Measurements from ENCODE around the gene AMMECR1L.
"Not testable (repeated sequence)": the region's sequence is repeated elsewhere in the genome, so short reads cannot be mapped to it uniquely, and the experiment has no call there.

AMMECR1L gene

DNA sequence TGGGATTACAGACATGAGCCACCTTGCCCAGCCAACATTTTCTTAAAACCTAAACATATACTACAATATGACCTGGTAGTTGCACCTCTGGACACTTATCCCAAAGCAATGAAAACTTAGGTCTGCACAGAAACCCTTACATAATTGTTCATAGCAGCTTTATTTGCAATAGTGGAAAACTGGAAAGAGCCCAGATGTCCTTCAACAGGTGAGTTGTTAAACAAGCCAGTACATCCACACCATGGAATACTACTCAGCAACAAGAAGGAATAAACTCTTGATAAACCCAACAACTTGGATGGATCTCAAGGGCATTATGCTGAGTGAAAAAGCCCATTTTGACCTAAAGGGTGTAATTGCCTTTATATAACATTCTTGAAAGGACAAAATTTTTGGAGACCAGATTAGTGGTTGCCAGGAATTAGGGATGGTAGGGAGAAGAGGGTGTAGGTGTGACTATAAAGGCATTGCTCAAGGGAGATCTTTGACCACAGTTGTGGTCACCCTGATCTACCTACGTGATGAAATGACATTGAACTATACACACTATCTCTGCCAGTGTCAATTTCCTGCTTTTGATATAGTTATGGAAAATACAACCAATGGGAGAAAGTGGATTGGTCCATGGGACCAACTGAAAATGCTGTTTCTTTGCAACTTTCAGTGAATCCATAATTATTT lies 11.9 kb upstream of the AMMECR1L start:
- no peaks in the 10 kb centered on the region for H3K36me3 Mint-ChIP-seq (ENCODE audit: low read depth)
- no peaks in the 10 kb centered on the region for H3K4me1 Mint-ChIP-seq (ENCODE audit: low read depth)
- no peak overlapping the region for H3K4me3 Mint-ChIP-seq
- no peaks in the 10 kb centered on the region for H3K27me3 Mint-ChIP-seq (ENCODE audit: low read depth)
- no peak overlapping the region for H3K27ac Mint-ChIP-seq
- no peaks in the 10 kb centered on the region for H3K9me3 Mint-ChIP-seq

- Mint-ChIP-seq H3K27me3 (ENCODE audit: low read depth) (no peaks in the 10 kb centered on the region), H3K4me1 (ENCODE audit: low read depth) (peaks cover 4% of the 10 kb centered on the region), H3K27ac (no peak overlapping the region), H3K36me3 (ENCODE audit: low read depth) (no peaks in the 10 kb centered on the region), H3K4me3 (no peak overlapping the region), H3K9me3 (no peaks in the 10 kb centered on the region)
These were observed 7.7 kb upstream of the AMMECR1L start for GRCh38 chr2:127893494-127893893.

DNA sequence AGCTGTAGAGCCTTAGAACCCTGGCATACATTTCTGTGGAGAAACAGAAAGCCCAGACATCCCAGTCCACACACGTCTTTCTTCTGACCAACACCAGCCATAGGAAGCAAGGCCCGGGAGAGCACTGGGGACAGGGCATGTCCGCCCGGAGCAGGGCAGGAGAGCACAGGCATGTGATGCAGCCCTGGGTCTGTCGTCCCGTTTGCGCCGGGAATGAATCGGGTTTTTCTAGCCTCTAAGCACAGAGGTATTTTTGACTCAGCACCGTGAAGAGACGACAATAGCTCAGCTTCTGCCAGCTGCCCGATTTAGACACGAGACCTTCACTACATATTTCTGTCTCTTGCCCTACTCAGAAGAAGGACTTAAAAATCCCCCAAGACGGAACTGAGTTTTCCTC lies 7.3 kb upstream of the AMMECR1L start:
- Mint-ChIP-seq H3K27ac (no peak overlapping the region), H3K4me3 (no peak overlapping the region), H3K4me1 (ENCODE audit: low read depth) (peaks cover 4% of the 10 kb centered on the region), H3K9me3 (no peaks in the 10 kb centered on the region), H3K36me3 (ENCODE audit: low read depth) (no peaks in the 10 kb centered on the region), H3K27me3 (ENCODE audit: low read depth) (no peaks in the 10 kb centered on the region)

DNA sequence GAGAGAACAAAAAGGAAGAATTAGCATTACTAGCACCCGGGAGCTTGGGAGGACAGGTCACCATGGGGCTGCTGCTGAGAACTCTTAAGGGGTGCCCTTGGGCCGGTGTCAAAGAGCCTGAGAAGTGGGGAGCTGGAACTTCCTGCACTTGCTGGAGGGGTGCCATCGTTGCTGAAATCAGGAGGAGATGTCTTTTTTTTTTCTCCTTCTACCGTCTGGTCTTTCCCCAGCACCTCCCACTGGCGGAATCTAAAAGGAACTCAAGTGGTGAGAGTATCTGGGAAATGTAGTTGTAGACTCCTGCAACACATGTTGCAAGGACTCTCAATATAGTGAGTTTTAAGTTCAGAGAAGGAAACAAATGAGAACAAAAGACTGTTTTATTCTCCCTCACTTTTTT lies 6.1 kb upstream of the AMMECR1L start:
- Mint-ChIP-seq H3K9me3 (no peaks in the 10 kb centered on the region), H3K27me3 (ENCODE audit: low read depth) (no peaks in the 10 kb centered on the region), H3K4me1 (ENCODE audit: low read depth) (peaks cover 10% of the 10 kb centered on the region), H3K27ac (no peak overlapping the region), H3K4me3 (no peak overlapping the region), H3K36me3 (ENCODE audit: low read depth) (no peaks in the 10 kb centered on the region)

DNA sequence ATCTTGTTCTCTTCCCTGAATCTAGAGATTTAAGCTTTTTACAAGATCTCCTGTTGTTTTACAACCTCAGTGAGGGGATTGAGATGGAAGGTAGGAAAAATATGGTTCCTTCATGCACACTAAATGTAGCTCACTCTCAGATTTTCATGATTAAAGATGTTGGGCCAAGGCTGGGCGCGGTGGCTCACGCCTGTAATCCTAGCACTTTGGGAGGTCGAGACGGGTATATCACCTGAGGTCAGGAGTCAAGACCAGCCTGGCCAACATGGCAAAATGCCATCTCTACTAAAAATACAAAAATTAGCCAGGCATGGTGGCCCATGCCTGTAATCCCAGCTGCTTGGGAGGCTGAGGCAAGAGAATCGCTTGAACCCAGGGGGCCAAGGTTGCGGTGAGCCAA lies 5.0 kb upstream of the AMMECR1L start:
- H3K9me3 Mint-ChIP-seq; H3K27me3 Mint-ChIP-seq (ENCODE audit: low read depth); H3K27ac Mint-ChIP-seq; H3K4me3 Mint-ChIP-seq; H3K4me1 Mint-ChIP-seq (ENCODE audit: low read depth); H3K36me3 Mint-ChIP-seq (ENCODE audit: low read depth): not testable (repeated sequence)

- H3K9me3 Mint-ChIP-seq, result no peaks in the 10 kb centered on the region
- H3K4me1 Mint-ChIP-seq (ENCODE audit: low read depth), result peaks cover 23% of the 10 kb centered on the region
- H3K4me3 Mint-ChIP-seq, result no peak overlapping the region
- no peaks in the 10 kb centered on the region for H3K27me3 Mint-ChIP-seq (ENCODE audit: low read depth)
- H3K27ac Mint-ChIP-seq, result no peak overlapping the region
- H3K36me3 Mint-ChIP-seq (ENCODE audit: low read depth), result peaks cover 10% of the 10 kb centered on the region
These were observed 3.0 kb upstream of the AMMECR1L start for GRCh38 chr2:127888772-127889171.

DNA sequence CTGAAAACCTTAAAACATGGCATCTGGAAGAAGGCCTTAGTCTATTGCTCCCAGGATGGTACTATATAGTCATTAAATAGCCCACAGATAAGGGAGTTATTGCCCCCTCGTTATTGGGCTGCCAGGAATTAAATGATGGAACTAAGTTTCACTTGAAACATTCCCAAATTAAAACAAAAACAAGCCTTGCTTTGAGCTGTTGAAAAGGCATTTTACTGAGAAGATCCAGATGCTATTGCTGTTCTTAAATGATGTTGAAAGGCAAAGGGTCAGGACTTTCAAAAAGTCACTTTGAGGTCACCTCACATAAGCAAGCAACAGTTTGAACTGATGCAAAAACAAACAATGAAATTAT lies 2.0 kb upstream of the AMMECR1L start:
- Mint-ChIP-seq H3K27ac (no peak overlapping the region), H3K4me3 (no peak overlapping the region)

DNA sequence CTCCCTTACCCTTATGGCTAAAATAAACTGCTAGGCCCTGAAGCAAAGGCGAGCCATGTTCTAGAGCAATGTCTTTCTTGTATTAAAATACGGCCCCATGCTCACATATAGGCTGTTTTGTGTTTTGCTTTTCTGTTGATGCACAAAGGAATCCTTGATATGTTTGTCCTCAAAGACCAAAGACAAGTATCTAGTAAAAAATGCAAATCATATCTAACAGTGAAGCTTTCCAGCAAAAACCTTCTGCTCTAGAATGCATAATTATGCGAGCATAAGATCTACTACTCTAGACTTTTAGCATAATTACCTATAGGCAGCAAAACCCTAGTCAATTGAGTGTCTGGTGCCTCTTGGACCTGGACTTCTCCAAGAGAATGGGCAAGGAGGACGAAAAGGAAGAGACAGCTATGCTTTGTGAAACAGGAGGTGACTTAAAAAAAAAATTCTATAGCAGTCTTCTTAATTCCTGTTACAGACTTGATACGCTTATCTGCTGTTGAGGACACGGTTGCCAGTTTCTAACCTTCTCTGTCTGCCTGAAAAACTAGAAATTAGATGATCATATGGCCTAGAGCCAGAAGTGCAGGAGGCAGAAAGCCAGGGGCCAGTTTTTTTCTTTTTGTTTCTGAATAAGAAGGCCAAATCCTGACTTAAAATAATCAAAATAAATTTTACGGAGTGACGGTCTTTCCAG lies 1.5 kb upstream of the AMMECR1L start:
- H3K36me3 Mint-ChIP-seq (ENCODE audit: low read depth), result peaks cover 19% of the 10 kb centered on the region
- no peaks in the 10 kb centered on the region for H3K9me3 Mint-ChIP-seq
- peak overlapping the region; percentile 88 for H3K4me3 Mint-ChIP-seq
- H3K27me3 Mint-ChIP-seq (ENCODE audit: low read depth), result no peaks in the 10 kb centered on the region
- H3K4me1 Mint-ChIP-seq (ENCODE audit: low read depth), result peaks cover 28% of the 10 kb centered on the region
- peak overlapping the region; percentile 80 for H3K27ac Mint-ChIP-seq

More for the DNA sequence above, 2.0 kb upstream of the AMMECR1L start:
- H3K4me1 Mint-ChIP-seq (ENCODE audit: low read depth), result peaks cover 27% of the 10 kb centered on the region
- no peaks in the 10 kb centered on the region for H3K27me3 Mint-ChIP-seq (ENCODE audit: low read depth)
- H3K36me3 Mint-ChIP-seq (ENCODE audit: low read depth), result peaks cover 15% of the 10 kb centered on the region
- H3K9me3 Mint-ChIP-seq, result no peaks in the 10 kb centered on the region

DNA sequence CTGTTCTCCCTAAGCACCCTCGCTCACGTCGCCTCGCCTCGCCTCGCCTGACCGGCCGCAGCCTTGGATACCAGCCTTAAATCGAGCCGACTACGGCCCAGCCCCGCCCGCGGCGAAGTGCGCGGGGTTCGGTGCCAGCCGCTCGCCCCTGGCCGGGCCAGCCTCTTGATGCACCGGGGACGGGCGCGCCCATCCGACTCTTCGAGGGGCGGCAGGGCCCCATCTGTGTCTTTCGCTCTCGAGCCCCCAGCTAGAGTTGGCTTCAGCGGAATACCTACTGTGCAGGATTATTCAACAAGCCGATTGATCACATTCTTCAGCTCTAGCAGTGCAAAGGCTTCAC lies 808 bp upstream of the AMMECR1L start:
- peaks cover 28% of the 10 kb centered on the region for H3K4me1 Mint-ChIP-seq (ENCODE audit: low read depth)

GRCh38 chr2:127884861-127885740 lies 655 bp downstream of the AMMECR1L start:
- H3K27me3 Mint-ChIP-seq (ENCODE audit: low read depth), result not testable (repeated sequence)
- peaks cover 25% of the 10 kb centered on the region for H3K4me1 Mint-ChIP-seq (ENCODE audit: low read depth)
- H3K27ac Mint-ChIP-seq, result peak overlapping the region; percentile 90

More for the DNA sequence above, 808 bp upstream of the AMMECR1L start:
- not testable (repeated sequence) for H3K9me3 Mint-ChIP-seq; H3K27me3 Mint-ChIP-seq (ENCODE audit: low read depth); H3K27ac Mint-ChIP-seq
- Mint-ChIP-seq H3K36me3 (ENCODE audit: low read depth) (peaks cover 24% of the 10 kb centered on the region), H3K4me3 (peak overlapping the region; percentile 80)

GRCh38 chr2:127884436-127884835 lies 1.3 kb downstream of the AMMECR1L start:
- no peaks in the 10 kb centered on the region for H3K27me3 Mint-ChIP-seq (ENCODE audit: low read depth)
- peak overlapping the region; percentile 90 for H3K27ac Mint-ChIP-seq
- H3K36me3 Mint-ChIP-seq (ENCODE audit: low read depth), result peaks cover 31% of the 10 kb centered on the region

More at GRCh38 chr2:127884861-127885740, 655 bp downstream of the AMMECR1L start:
- H3K4me3 Mint-ChIP-seq, result peak overlapping the region; percentile 99
- peaks cover 31% of the 10 kb centered on the region for H3K36me3 Mint-ChIP-seq (ENCODE audit: low read depth)
- not testable (repeated sequence) for H3K9me3 Mint-ChIP-seq

GRCh38 chr2:127879899-127880298 lies 5.9 kb downstream of the AMMECR1L start:
- no peak overlapping the region for H3K27ac Mint-ChIP-seq
- peaks cover 32% of the 10 kb centered on the region for H3K36me3 Mint-ChIP-seq (ENCODE audit: low read depth)
- no peaks in the 10 kb centered on the region for H3K9me3 Mint-ChIP-seq
- H3K4me3 Mint-ChIP-seq, result no peak overlapping the region
- peaks cover 29% of the 10 kb centered on the region for H3K4me1 Mint-ChIP-seq (ENCODE audit: low read depth)
- no peaks in the 10 kb centered on the region for H3K27me3 Mint-ChIP-seq (ENCODE audit: low read depth)

More at GRCh38 chr2:127884436-127884835, 1.3 kb downstream of the AMMECR1L start:
- Mint-ChIP-seq H3K9me3 (no peaks in the 10 kb centered on the region), H3K4me3 (peak overlapping the region; percentile 99), H3K4me1 (ENCODE audit: low read depth) (peaks cover 25% of the 10 kb centered on the region)

DNA sequence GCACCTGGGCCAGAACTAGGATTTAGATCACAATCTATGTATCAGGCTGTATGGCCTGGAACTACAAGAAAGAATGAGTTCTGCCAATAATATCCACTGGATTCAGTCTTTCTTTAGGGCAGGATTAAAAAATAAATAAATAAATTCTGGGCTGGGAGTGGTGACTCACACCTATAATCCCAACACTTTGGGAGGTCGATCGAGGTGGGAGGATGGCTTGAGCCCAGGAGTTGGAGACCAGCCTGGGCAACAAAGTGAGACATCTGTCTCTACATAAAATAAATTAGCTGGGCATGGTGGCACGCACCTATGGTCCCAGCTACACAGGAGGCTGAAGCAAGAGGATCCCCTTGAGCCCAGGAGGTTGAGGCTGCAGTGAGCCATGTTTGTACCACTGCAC lies 8.1 kb downstream of the AMMECR1L start:
- Mint-ChIP-seq H3K36me3 (ENCODE audit: low read depth) (peaks cover 30% of the 10 kb centered on the region), H3K27me3 (ENCODE audit: low read depth) (no peaks in the 10 kb centered on the region), H3K27ac (no peak overlapping the region), H3K9me3 (no peaks in the 10 kb centered on the region), H3K4me3 (no peak overlapping the region), H3K4me1 (ENCODE audit: low read depth) (peaks cover 23% of the 10 kb centered on the region)

- H3K27ac Mint-ChIP-seq, result no peak overlapping the region
- peaks cover 22% of the 10 kb centered on the region for H3K4me1 Mint-ChIP-seq (ENCODE audit: low read depth)
- no peaks in the 10 kb centered on the region for H3K9me3 Mint-ChIP-seq
- no peaks in the 10 kb centered on the region for H3K27me3 Mint-ChIP-seq (ENCODE audit: low read depth)
- peaks cover 27% of the 10 kb centered on the region for H3K36me3 Mint-ChIP-seq (ENCODE audit: low read depth)
- H3K4me3 Mint-ChIP-seq, result no peak overlapping the region
These were observed 8.6 kb downstream of the AMMECR1L start for GRCh38 chr2:127877136-127877535.
